Testis (tissue), 2 donors: Measurements from ENCODE around the gene ZNF683.

Experiments used
- CTCF ChIP-seq, 3 experiments: fragments of 450-650 bp in 2 of 3; fragments of 200-600 bp in 1 of 3; sonication (generic) in 1 of 3; IDR thresholded peaks; one replicate each; pipeline ENCODE4 v1.5.1; 2016 to 2019; ENCODE audit warnings: antibody characterized with exemption in 3 of 3, mild to moderate bottlenecking in 2 of 3, moderate library complexity in 1 of 3
- POLR2A ChIP-seq: fragments of 450-650 bp; IDR thresholded peaks from one replicate; pipeline ENCODE4 v1.6.1; 2017; ENCODE audit warnings: antibody characterized with exemption, mild to moderate bottlenecking, moderate library complexity

- TF ChIP-seq CTCF (IDR thresholded peaks at IDR 0.05) (no peak), POLR2A (no peak)
Measured at GRCh38 chr1:26357121-26357602, 15.4 kb downstream of the ZNF683 start.
